ENCODE data around the gene MTHFD2.

MTHFD2 gene

DNA sequence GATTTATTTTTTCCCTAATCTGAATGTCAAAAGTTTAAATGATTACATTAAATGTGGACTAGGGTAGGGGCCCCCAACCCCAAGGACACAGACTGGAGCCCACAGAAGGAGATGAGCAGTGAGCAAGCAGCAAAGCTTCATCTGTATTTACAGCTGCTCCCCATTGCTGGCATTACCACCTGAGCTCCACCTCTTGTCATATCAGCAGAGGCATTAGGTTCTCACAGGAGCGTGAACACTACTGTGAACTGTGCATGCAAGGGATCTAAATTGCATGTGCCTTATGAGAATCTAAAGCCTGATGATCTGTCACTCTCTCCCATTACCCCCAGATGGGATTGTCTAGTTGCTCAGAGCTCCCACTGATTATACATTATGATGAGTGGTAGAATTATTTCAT is 23.5 kb upstream of the MTHFD2 start:
- Histone ChIP-seq H4K8ac (ENCODE audit: low read length) (no peak overlapping the region), H3K79me1 (replicated peaks; ENCODE audit: low read length, poor library complexity, severe bottlenecking) (peaks cover 3% of the 10 kb centered on the region), H2BK5ac (ENCODE audit: low read depth, low read length, poor library complexity, severe bottlenecking) (no peak overlapping the region), H2AFZ (ENCODE audit: low read depth, low read length) (no peak overlapping the region), H3K4ac (ENCODE audit: low read depth in 1 of 2, low read length in 2 of 2) (no peak overlapping the region), H3K4me2 (ENCODE audit: low read length, poor library complexity, severe bottlenecking) (no peak overlapping the region), H3K36me3 (ENCODE audit: control insufficient read depth in 1 of 2, insufficient read depth in 2 of 2, low read depth in 1 of 2, low read length in 2 of 2) (peaks cover 13 to 22% of the 10 kb centered on the region in 2 experiments), H4K91ac (ENCODE audit: low read length) (no peak overlapping the region), H3K27me3 (ENCODE audit: control insufficient read depth in 1 of 2, insufficient read depth in 1 of 2, low read length in 2 of 2) (no peaks in the 10 kb centered on the region), H3K9me3 (ENCODE audit: control insufficient read depth, low read length) (no peaks in the 10 kb centered on the region), H3K4me3 (ENCODE audit: insufficient read depth in 1 of 2, low read depth in 1 of 2, low read length in 2 of 2) (no peak overlapping the region), H2BK120ac (ENCODE audit: low read depth, low read length) (no peak overlapping the region), H3K4me1 (ENCODE audit: control insufficient read depth, insufficient read depth, low read depth, low read length) (peaks cover 5% of the 10 kb centered on the region), H2BK12ac (ENCODE audit: low read length in 2 of 2) (no peak overlapping the region), H3K27ac (ENCODE audit: low read length, poor library complexity, severe bottlenecking) (no peak overlapping the region), H3K9ac (ENCODE audit: low read length) (no peak overlapping the region), H2AK5ac (ENCODE audit: low read length, severe bottlenecking) (no peak overlapping the region), H3K23ac (ENCODE audit: low read length in 2 of 2) (no peak overlapping the region), H2BK15ac (ENCODE audit: low read depth, poor library complexity, severe bottlenecking) (no peak overlapping the region), H3K18ac (ENCODE audit: low read depth in 1 of 2, low read length in 2 of 2) (no peak overlapping the region), H3K14ac (ENCODE audit: low read length in 2 of 2) (no peak overlapping the region)
- 100% methylated on average over 1 of the region's 1 CpG for WGBS
- DNase-seq: no peak

DNA sequence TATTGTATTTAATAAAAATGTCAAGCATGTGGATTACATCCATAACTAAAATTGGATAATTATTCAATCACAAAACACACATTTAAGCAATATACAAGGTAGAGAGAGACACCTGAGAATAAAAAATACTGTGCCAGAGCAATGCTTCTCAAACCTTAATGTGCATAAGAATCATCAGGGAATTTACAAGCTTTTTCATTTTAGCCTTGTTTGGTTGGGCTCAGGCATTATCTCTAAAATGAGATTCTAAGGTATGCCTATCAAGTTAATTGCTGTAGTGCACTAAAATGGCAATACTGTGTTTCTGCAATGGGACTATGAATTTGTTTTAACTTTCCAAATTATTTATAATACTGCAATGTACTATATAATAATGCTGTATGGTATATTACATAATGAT is 20.7 kb upstream of the MTHFD2 start:
- Histone ChIP-seq H2AK5ac (ENCODE audit: low read length, severe bottlenecking) (no peak overlapping the region), H3K4me2 (ENCODE audit: low read length, poor library complexity, severe bottlenecking) (no peak overlapping the region), H2BK120ac (ENCODE audit: low read depth, low read length) (no peak overlapping the region), H3K9me3 (ENCODE audit: control insufficient read depth, low read length) (no peaks in the 10 kb centered on the region), H3K14ac (ENCODE audit: low read length in 2 of 2) (no peak overlapping the region), H3K4me3 (ENCODE audit: insufficient read depth in 1 of 2, low read depth in 1 of 2, low read length in 2 of 2) (peak overlapping the region; percentile 78 to 98), H3K9ac (ENCODE audit: low read length) (peak overlapping the region; percentile 95), H2BK15ac (ENCODE audit: low read depth, poor library complexity, severe bottlenecking) (no peak overlapping the region), H3K4ac (ENCODE audit: low read depth in 1 of 2, low read length in 2 of 2) (no peak overlapping the region), H4K8ac (ENCODE audit: low read length) (no peak overlapping the region), H3K23ac (ENCODE audit: low read length in 2 of 2) (no peak overlapping the region), H3K27me3 (ENCODE audit: control insufficient read depth in 1 of 2, insufficient read depth in 1 of 2, low read length in 2 of 2) (no peaks in the 10 kb centered on the region), H3K4me1 (ENCODE audit: control insufficient read depth, insufficient read depth, low read depth, low read length) (peaks cover 5% of the 10 kb centered on the region), H4K91ac (ENCODE audit: low read length) (no peak overlapping the region), H2BK12ac (ENCODE audit: low read length in 2 of 2) (no peak overlapping the region), H3K79me1 (replicated peaks; ENCODE audit: low read length, poor library complexity, severe bottlenecking) (no peaks in the 10 kb centered on the region), H2BK5ac (ENCODE audit: low read depth, low read length, poor library complexity, severe bottlenecking) (no peak overlapping the region), H2AFZ (ENCODE audit: low read depth, low read length) (no peak overlapping the region), H3K18ac (ENCODE audit: low read depth in 1 of 2, low read length in 2 of 2) (no peak overlapping the region), H3K36me3 (ENCODE audit: control insufficient read depth in 1 of 2, insufficient read depth in 2 of 2, low read depth in 1 of 2, low read length in 2 of 2) (peaks cover 0 to 2% of the 10 kb centered on the region in 2 experiments), H3K27ac (ENCODE audit: low read length, poor library complexity, severe bottlenecking) (no peak overlapping the region)
- DNase-seq: no peak

DNA sequence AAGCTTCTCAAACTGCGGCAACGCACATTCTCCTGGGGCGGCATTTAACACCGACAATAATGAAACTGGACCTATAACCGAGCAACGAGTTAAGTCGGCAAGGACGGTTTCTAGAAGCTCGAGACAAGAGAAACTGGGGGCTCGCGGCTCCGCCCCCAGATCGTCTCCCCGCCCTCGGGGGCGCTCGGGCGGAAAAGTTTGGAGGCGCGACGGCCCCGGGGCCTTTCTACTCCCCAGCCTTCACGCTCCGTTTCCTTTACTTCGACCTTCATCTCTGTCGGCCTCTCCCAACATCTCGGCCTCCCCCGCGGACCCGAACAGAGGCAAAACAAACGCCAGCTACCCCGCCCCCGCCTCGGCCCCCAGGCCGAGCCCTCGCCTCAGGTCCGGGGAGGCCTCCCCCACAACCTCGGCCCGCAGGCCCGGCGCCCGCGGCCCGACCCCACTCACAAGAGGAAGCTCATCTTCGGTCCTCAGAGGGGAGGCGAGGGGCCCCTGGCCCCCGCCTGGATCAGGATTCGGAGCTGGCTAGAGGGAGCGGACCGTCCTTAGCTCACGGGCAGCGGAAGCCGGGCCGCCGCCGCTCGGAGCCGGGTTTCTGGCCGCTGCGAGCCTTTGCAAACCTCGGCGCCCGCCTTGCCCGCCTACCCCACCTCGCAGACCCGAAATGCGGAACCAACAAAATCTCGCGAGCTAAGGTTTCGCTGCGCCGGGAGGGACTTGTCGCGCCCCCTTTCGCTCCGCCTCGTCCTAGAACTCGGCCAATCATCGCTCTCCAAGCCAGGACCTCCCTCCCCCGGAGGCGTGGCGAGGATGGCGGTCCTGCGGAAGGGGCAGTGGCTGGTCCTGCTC is 20.0 kb upstream of the MTHFD2 start, which contains the start of gene MOB1A:
MOB1A (minus strand) TSS at position 669 of the 852 bp plus-strand sequence; CDS start at position 464, 205 bp downstream.
- H3K4ac ChIP-seq (ENCODE audit: low read depth in 1 of 2, low read length in 2 of 2): peak within 1 kb of the TSS; percentile 73 to 91
- H3K9ac ChIP-seq (ENCODE audit: low read length): peak within 1 kb of the TSS; percentile 95
- peak; percentile 99 for DNase-seq
- peak within 1 kb of the TSS; percentile 80 for H4K8ac ChIP-seq (ENCODE audit: low read length)
- H2AFZ ChIP-seq (ENCODE audit: low read depth, low read length): no peak within 1 kb of the TSS
- peak within 1 kb of the TSS in 1 of 2 experiments; percentile 46 for H3K23ac ChIP-seq (ENCODE audit: low read length in 2 of 2)
- peak within 1 kb of the TSS; percentile 68 for H4K91ac ChIP-seq (ENCODE audit: low read length)
- no peaks in the 10 kb centered on the region for H3K27me3 ChIP-seq (ENCODE audit: control insufficient read depth in 1 of 2, insufficient read depth in 1 of 2, low read length in 2 of 2)
- peaks cover 0 to 2% of the 10 kb centered on the region in 2 experiments for H3K36me3 ChIP-seq (ENCODE audit: control insufficient read depth in 1 of 2, insufficient read depth in 2 of 2, low read depth in 1 of 2, low read length in 2 of 2)
- peaks cover 5% of the 10 kb centered on the region for H3K4me1 ChIP-seq (ENCODE audit: control insufficient read depth, insufficient read depth, low read depth, low read length)
- H2BK15ac ChIP-seq (ENCODE audit: low read depth, poor library complexity, severe bottlenecking): peak within 1 kb of the TSS; percentile 48
- no peaks in the 10 kb centered on the region for H3K9me3 ChIP-seq (ENCODE audit: control insufficient read depth, low read length)
- peak within 1 kb of the TSS; percentile 79 to 97 for H3K18ac ChIP-seq (ENCODE audit: low read depth in 1 of 2, low read length in 2 of 2)
- H2AK5ac ChIP-seq (ENCODE audit: low read length, severe bottlenecking): peak within 1 kb of the TSS; percentile 84
- peak within 1 kb of the TSS; percentile 94 for H2BK5ac ChIP-seq (ENCODE audit: low read depth, low read length, poor library complexity, severe bottlenecking)
- H3K27ac ChIP-seq (ENCODE audit: low read length, poor library complexity, severe bottlenecking): peak within 1 kb of the TSS; percentile 92
- peak within 1 kb of the TSS; percentile 78 to 98 for H3K4me3 ChIP-seq (ENCODE audit: insufficient read depth in 1 of 2, low read depth in 1 of 2, low read length in 2 of 2)
- no peaks in the 10 kb centered on the region for H3K79me1 ChIP-seq (replicated peaks; ENCODE audit: low read length, poor library complexity, severe bottlenecking)
- peak within 1 kb of the TSS; percentile 49 for H2BK120ac ChIP-seq (ENCODE audit: low read depth, low read length)
- under 1% methylated on average over 74 of the region's 84 CpGs for WGBS
- H3K4me2 ChIP-seq (ENCODE audit: low read length, poor library complexity, severe bottlenecking): peak within 1 kb of the TSS; percentile 52
- no peak within 1 kb of the TSS for H2BK12ac ChIP-seq (ENCODE audit: low read length in 2 of 2)
- peak within 1 kb of the TSS in 1 of 2 experiments; percentile 86 for H3K14ac ChIP-seq (ENCODE audit: low read length in 2 of 2)

DNA sequence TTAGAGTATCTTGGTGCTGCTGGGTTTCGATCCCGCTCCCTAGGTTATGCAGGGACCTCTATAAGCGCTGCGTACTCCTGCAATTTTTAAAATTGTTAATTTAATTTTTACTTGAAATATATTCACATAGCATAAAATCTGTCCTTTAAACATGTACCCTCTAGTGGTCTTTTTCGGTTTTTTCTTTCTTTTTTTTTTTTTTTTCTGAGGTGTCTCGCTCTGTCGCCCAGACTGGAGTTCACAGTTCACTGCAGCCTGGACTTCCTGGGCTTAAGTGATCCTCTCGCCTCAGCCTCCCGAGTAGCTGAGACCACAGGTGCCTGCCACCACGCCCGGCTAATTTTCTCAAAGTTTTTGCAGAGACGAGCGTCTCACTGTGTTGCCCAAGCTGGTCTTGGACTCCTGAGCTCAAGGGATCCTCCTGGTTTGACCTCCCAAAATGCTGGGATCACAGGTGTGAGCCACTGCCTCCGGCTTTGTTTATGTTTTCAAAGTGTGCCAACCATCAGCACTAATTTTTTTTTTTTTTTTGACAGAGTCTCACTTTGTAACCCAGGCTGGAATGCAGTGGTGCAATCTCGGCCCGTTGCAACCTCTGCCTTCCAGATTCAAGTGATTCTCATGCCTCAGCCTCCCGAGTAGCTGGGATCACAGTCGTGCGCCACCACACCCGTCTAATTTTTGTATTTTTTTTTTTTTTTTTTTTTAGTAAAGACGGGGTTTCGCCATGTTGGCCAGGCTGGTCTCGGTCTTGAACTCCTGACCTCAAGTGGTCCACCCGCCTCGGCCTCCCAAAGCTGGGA is 19.2 kb upstream of the MTHFD2 start:
- H3K36me3 ChIP-seq (ENCODE audit: control insufficient read depth in 1 of 2, insufficient read depth in 2 of 2, low read depth in 1 of 2, low read length in 2 of 2): peaks cover 0 to 2% of the 10 kb centered on the region in 2 experiments
- no peak overlapping the region for H3K14ac ChIP-seq (ENCODE audit: low read length in 2 of 2)
- H3K4ac ChIP-seq (ENCODE audit: low read depth in 1 of 2, low read length in 2 of 2): peak overlapping the region in 1 of 2 experiments; percentile 73
- H3K9me3 ChIP-seq (ENCODE audit: control insufficient read depth, low read length): no peaks in the 10 kb centered on the region
- peak overlapping the region; percentile 95 for H3K9ac ChIP-seq (ENCODE audit: low read length)
- peak overlapping the region; percentile 19 for H4K8ac ChIP-seq (ENCODE audit: low read length)
- H3K27ac ChIP-seq (ENCODE audit: low read length, poor library complexity, severe bottlenecking): peak overlapping the region; percentile 32
- H3K27me3 ChIP-seq (ENCODE audit: control insufficient read depth in 1 of 2, insufficient read depth in 1 of 2, low read length in 2 of 2): no peaks in the 10 kb centered on the region
- no peaks in the 10 kb centered on the region for H3K79me1 ChIP-seq (replicated peaks; ENCODE audit: low read length, poor library complexity, severe bottlenecking)
- no peak overlapping the region for H2BK120ac ChIP-seq (ENCODE audit: low read depth, low read length)
- H3K4me1 ChIP-seq (ENCODE audit: control insufficient read depth, insufficient read depth, low read depth, low read length): peaks cover 5% of the 10 kb centered on the region
- H2BK12ac ChIP-seq (ENCODE audit: low read length in 2 of 2): no peak overlapping the region
- H3K4me3 ChIP-seq (ENCODE audit: insufficient read depth in 1 of 2, low read depth in 1 of 2, low read length in 2 of 2): peak overlapping the region in 1 of 2 experiments; percentile 98
- H2AK5ac ChIP-seq (ENCODE audit: low read length, severe bottlenecking): peak overlapping the region; percentile 84
- no peak overlapping the region for H2BK15ac ChIP-seq (ENCODE audit: low read depth, poor library complexity, severe bottlenecking)
- 77% methylated on average over 18 of the region's 25 CpGs for WGBS
- H2AFZ ChIP-seq (ENCODE audit: low read depth, low read length): no peak overlapping the region
- H2BK5ac ChIP-seq (ENCODE audit: low read depth, low read length, poor library complexity, severe bottlenecking): no peak overlapping the region
- no peak for DNase-seq
- no peak overlapping the region for H3K18ac ChIP-seq (ENCODE audit: low read depth in 1 of 2, low read length in 2 of 2)
- peak overlapping the region; percentile 52 for H3K4me2 ChIP-seq (ENCODE audit: low read length, poor library complexity, severe bottlenecking)
- no peak overlapping the region for H4K91ac ChIP-seq (ENCODE audit: low read length)
- H3K23ac ChIP-seq (ENCODE audit: low read length in 2 of 2): no peak overlapping the region

Data from mesenchymal stem cell (in vitro differentiated cells and primary cell).